Transverse colon (tissue), 4 donors: ENCODE measurements around the gene ITGB2. TPM values are rescaled to one million over a fixed set of nuclear protein-coding genes. Genes with fewer than 3 reads are reported as not detected.
"Not testable (repeated sequence)": the region's sequence is repeated elsewhere in the genome, so short reads cannot be mapped to it uniquely, and the experiment has no call there.

Experiments used
- DNase-seq: peaks from one replicate; pipeline ENCODE4 v3.0.0-alpha.2; 2019
- H3K27ac ChIP-seq, 4 donors: fragments of 200-600 bp; sonication (generic); 2 replicates each; pipeline ENCODE4 v1.5.1; 2016 to 2018; ENCODE audit warnings: inconsistent platforms in 4 of 4
- H3K27me3 ChIP-seq: fragments of 200-600 bp; sonication (generic); 2 replicates; pipeline ENCODE4 v1.5.1; 2017; ENCODE audit warnings: inconsistent platforms
- H3K36me3 ChIP-seq, 4 donors: fragments of 200-600 bp; sonication (generic); 2 replicates each; pipeline ENCODE4 v1.5.1; 2017 to 2019; ENCODE audit warnings: inconsistent platforms in 4 of 4
- H3K4me1 ChIP-seq, 4 donors: fragments of 200-600 bp; sonication (generic); 2 replicates each; pipeline ENCODE4 v1.5.1; 2017 to 2020; ENCODE audit warnings: inconsistent platforms in 4 of 4
- H3K4me3 ChIP-seq, 4 donors: fragments of 200-600 bp; sonication (generic); 1 replicate in 1 of 4; 2 replicates in 3 of 4; pipeline versions ENCODE4 v1.5.1 to v1.6.1; 2017 to 2019; ENCODE audit warnings: inconsistent platforms in 4 of 4
- H3K9me3 ChIP-seq, 2 donors: fragments of 200-600 bp; sonication (generic); 2 replicates each; pipeline ENCODE4 v1.5.1; 2017 to 2019; ENCODE audit warnings: inconsistent platforms in 2 of 2
- EP300 ChIP-seq: sonication (generic); formaldehyde crosslinking; IDR thresholded peaks from one replicate; pipeline ENCODE4 v1.6.1; 2017; ENCODE audit warnings: antibody characterized with exemption, low read depth
- POLR2A ChIP-seq: fragments of 450-650 bp; IDR thresholded peaks from one replicate; pipeline ENCODE4 v1.6.1; 2016; ENCODE audit warnings: antibody characterized with exemption, mild to moderate bottlenecking, moderate library complexity
- POLR2AphosphoS5 ChIP-seq, 3 donors: sonication (generic); formaldehyde crosslinking; IDR thresholded peaks; one replicate each; pipeline ENCODE4 v1.6.1; 2016; ENCODE audit warnings: antibody characterized with exemption in 3 of 3
- WGBS, 2 donors: methylation state at CpG; one replicate each; pipeline ENCODE4 v1.1.5; 2018; ENCODE audit warnings: low coverage in 1 of 2; 5-methylcytosine and 5-hydroxymethylcytosine counted together
- in situ Hi-C, 4 donors: fragments of 200-750 bp; cut with MboI; loops; one replicate each; pipeline versions ENCODE4 v1.15.0 to v1.15.1; 2017; ENCODE audit warnings: low sequenced_read_pairs in 3 of 4, low pct_ligation_motif_present in 1 of 4, low pct_unique_long_range_greater_than_20kb in 1 of 4
- intact Hi-C: fragments of 100-400 bp; cut with DNase I; formaldehyde crosslinking; loops from one replicate; pipeline ENCODE4 v1.15.1; 2023; ENCODE audit warnings: low total_unique reads
- total RNA-seq, 4 donors: library from RNA; depleted of rRNA; stranded (reverse); fragments of >200 nt; gene quantifications; one replicate each; pipeline ENCODE4 v1.1.0, GENCODE V29; 2016
- TF ChIP-seq, protein P1 (sequence below), 5 experiments: fragments of 200-600 bp in 3 of 5; fragments of 450-650 bp in 2 of 5; sonication (generic) in 3 of 5; IDR thresholded peaks; 1 replicate in 2 of 5; 2 replicates in 3 of 5; pipeline ENCODE4 v1.5.1; 2016 to 2017; ENCODE audit warnings: antibody characterized with exemption in 5 of 5, inconsistent platforms in 3 of 5, mild to moderate bottlenecking in 2 of 5, moderate library complexity in 1 of 5

The ITGB2 gene
- total RNA-seq, 4 donors from 2014 or later, result 14.2 to 32.4 (median 24.9) TPM

DNA sequence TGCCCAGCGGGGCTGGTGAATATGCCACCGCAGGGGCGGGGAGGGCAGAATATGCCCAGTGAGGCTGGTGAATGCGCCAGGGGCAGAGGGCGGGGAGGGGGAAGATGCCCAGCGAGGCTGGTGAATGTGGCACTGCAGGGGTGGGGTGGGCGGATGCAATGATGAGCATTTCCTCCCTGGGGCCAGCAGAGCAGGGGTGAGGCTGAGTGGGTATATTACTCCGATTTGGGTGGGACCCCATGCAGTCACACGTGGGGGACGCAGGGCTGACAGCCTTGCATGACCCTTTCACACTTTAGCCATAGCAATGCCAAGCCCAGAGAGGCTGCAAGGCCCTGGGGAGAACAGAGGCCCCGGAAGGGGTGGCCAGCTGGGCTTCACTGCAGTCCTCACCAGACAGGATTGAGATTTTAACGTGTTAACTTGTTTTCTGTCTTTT is 9.9 kb upstream of the ITGB2 start:
- Histone ChIP-seq H3K4me1 (peaks cover 10 to 41% (median 27%) of the 10 kb centered on the region in 4 donors), H3K4me3 (no peak overlapping the region), H3K27me3 (peaks cover 84% of the 10 kb centered on the region), H3K9me3 (no peaks in the 10 kb centered on the region), H3K36me3 (no peaks in the 10 kb centered on the region), H3K27ac (peak overlapping the region in 2 of 4 donors; percentile 18 to 31)
- TF ChIP-seq POLR2AphosphoS5 (IDR thresholded peaks at IDR 0.05), result no peak
- no peak for TF ChIP-seq POLR2A
- TF ChIP-seq, protein P1, sequence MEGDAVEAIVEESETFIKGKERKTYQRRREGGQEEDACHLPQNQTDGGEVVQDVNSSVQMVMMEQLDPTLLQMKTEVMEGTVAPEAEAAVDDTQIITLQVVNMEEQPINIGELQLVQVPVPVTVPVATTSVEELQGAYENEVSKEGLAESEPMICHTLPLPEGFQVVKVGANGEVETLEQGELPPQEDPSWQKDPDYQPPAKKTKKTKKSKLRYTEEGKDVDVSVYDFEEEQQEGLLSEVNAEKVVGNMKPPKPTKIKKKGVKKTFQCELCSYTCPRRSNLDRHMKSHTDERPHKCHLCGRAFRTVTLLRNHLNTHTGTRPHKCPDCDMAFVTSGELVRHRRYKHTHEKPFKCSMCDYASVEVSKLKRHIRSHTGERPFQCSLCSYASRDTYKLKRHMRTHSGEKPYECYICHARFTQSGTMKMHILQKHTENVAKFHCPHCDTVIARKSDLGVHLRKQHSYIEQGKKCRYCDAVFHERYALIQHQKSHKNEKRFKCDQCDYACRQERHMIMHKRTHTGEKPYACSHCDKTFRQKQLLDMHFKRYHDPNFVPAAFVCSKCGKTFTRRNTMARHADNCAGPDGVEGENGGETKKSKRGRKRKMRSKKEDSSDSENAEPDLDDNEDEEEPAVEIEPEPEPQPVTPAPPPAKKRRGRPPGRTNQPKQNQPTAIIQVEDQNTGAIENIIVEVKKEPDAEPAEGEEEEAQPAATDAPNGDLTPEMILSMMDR (IDR thresholded peaks at IDR 0.05), result no peak
- TF ChIP-seq EP300, result no peak
- intact Hi-C loops, result no loop called here
- DNase-seq, result peak; percentile 39
- in situ Hi-C loops, result loop anchor here in 1 of 4 donors (10.0 to 25.0 kb wide), 2 partner anchors 46 to 118 kb away; partner anchors contain the start of genes SUMO3 and UBE2G2
- WGBS, 2 donors, result 31% methylated on average over 12 of the region's 12 CpGs; no CpG with 5 or more reads in 1 of the 2 donors

DNA sequence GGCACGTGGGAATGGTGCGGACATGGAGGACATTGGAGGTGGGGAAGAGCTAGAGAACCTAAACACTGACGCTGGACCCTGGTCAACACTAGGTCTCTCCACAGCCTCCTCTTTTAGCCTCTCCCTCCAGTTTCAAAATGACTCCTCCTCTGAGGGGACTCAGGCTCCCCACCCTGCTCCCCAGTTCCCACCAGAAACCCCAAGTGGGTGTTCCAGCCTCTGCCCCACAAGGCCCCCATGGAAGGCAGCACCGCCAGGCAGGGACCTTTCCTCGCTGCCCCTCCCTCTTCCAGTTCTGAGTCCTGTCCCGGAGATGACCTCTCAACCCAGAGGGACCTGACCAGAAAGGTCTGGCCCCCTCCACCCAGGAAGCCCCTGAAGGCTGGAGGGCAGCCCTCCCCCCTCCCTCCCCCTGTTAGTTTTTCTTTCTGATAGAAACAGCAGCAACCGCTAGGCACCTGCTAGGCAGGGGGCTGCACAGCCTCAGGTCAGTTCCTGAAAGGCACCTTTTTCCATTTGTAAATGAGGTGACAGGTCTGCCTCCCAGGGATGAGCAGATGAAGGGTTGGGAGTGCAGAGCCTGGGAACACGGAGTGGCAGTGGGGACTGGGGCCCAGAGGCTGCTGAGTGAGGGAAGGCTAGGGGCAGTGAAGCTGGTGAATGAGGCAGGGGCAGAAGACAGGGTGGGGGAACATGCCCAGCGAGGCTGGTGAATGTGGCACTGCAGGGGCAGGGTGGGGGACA is 9.3 kb upstream of the ITGB2 start:
- peaks cover 85% of the 10 kb centered on the region for H3K27me3 ChIP-seq
- intact Hi-C loops, result no loop called here
- H3K36me3 ChIP-seq, result no peaks in the 10 kb centered on the region
- in situ Hi-C loops, result loop anchor here in 1 of 4 donors (10.0 to 25.0 kb wide), 2 partner anchors 45 to 118 kb away; partner anchors contain the start of genes SUMO3 and UBE2G2
- H3K4me3 ChIP-seq, result no peak overlapping the region
- H3K9me3 ChIP-seq, result no peaks in the 10 kb centered on the region
- peaks cover 10 to 41% (median 29%) of the 10 kb centered on the region in 4 donors for H3K4me1 ChIP-seq
- WGBS, 2 donors, result 34 to 64% methylated on average over 2 to 9 of the region's 9 CpGs
- TF ChIP-seq EP300, result no peak
- TF ChIP-seq, protein P1 (IDR thresholded peaks at IDR 0.05), result no peak
- no peak for TF ChIP-seq POLR2A
- no peak for TF ChIP-seq POLR2AphosphoS5 (IDR thresholded peaks at IDR 0.05)
- no peak for DNase-seq
- no peak overlapping the region for H3K27ac ChIP-seq

DNA sequence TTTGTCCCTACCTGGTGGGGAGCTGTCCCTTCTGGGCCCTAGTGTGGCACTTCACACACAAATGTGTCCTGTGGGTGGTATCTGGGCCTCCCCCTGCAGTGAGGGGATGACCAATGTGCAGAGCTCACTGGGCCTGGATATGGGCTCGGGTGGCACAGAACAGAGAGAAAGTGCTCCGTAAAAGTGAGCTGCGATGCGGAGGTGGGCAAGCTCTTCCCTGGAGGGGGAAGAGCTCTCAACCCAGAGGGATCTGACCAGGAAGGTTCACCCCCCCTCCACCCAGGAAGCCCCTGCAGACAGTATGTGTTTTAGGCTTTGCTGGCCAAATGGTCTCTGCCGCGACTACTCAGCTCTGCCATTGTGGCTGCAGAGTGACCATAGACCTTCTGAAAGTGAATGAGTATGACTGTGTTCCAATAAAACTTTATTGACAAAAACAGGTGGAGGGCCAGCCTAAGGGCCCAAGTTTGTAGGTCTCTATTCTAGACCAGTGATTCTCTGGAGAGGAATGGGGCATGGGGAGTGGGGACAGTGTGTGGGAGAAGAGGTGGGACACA is 8.6 kb upstream of the ITGB2 start:
- intact Hi-C loops, result no loop called here
- Histone ChIP-seq H3K4me1 (peaks cover 10 to 45% (median 29%) of the 10 kb centered on the region in 4 donors), H3K4me3 (no peak overlapping the region), H3K36me3 (no peaks in the 10 kb centered on the region), H3K9me3 (no peaks in the 10 kb centered on the region), H3K27ac (no peak overlapping the region), H3K27me3 (peaks cover 81% of the 10 kb centered on the region)
- DNase-seq, result no peak
- in situ Hi-C loops, result loop anchor here in 1 of 4 donors (25.0 kb wide), 1 partner anchor 117 kb away; the partner anchor contains the start of genes SUMO3 and UBE2G2
- TF ChIP-seq EP300, result no peak
- TF ChIP-seq POLR2AphosphoS5 (IDR thresholded peaks at IDR 0.05), result no peak
- TF ChIP-seq, protein P1 (IDR thresholded peaks at IDR 0.05), result no peak
- TF ChIP-seq POLR2A, result no peak
- 96% methylated on average over 6 of the region's 6 CpGs; no CpG with 5 or more reads in 1 of the 2 donors for WGBS, 2 donors

DNA sequence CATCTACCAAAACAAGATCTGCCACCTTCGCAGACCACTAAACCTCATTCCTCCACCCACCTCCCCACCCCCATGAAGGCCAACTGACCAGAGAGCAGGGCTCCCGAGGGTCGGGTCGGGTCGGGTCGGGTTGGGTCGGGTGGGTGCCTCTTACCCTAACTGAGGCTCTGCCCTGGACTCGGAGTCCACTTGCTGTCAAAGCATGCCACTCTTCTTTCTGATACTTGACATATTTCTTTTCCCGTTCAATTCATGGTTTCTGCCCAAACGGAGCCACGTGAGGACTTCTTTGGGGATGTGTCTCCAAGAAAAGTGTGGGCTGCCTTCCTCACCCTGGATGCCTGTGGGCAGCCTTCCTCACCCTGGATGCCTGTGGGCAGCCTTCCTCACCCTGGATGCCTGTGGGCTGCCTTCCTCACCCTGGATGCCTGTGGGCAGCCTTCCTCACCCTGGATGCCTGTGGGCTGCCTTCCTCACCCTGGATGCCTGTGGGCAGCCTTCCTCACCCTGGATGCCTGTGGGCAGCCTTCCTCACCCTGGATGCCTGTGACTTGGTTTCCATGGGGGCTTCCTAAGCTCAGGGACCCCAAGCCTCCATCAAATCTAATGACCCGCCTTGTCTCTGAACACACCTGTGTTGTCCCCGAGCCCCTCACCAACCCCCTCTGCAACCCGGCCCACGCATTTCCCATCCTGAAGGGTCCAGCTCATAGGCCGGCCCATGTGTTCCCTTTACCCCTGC is 8.0 kb upstream of the ITGB2 start:
- DNase-seq, H3K4me3 ChIP-seq, H3K36me3 ChIP-seq, H3K27ac ChIP-seq, intact Hi-C loops, H3K9me3 ChIP-seq: not testable (repeated sequence)
- Histone ChIP-seq H3K27me3 (peaks cover 75% of the 10 kb centered on the region), H3K4me1 (peaks cover 10 to 45% (median 29%) of the 10 kb centered on the region in 4 donors)
- in situ Hi-C loops, result loop anchor here in 1 of 4 donors (25.0 kb wide), 1 partner anchor 116 kb away; the partner anchor contains the start of genes SUMO3 and UBE2G2
- WGBS, 2 donors, result 22 to 59% methylated on average over 3 to 15 of the region's 16 CpGs
